Naive B cell (primary cell): ENCODE data around the gene JPT1. TPM values are rescaled to one million over a fixed set of nuclear protein-coding genes. Genes with fewer than 3 reads are reported as not detected.
"Not testable (repeated sequence)": the region's sequence is repeated elsewhere in the genome, so short reads cannot be mapped to it uniquely, and the experiment has no call there.

ENCODE experiments used
- ATAC-seq, 2 donors: fragments of 150-1000 bp; cut with Tn5 transposase; 2 replicates each; pipeline ENCODE4 v1.10.0; 2021; ENCODE audit warnings: low read depth in 2 of 2, mild to moderate bottlenecking in 2 of 2, moderate library complexity in 2 of 2
- DNase-seq: peaks from one replicate; pipeline ENCODE4 v3.0.0; 2022
- H3K27ac Mint-ChIP-seq, 6 donors: one replicate each; pipeline ENCODE4 v1.8.0; 2020 to 2022; ENCODE audit warnings: mild to moderate bottlenecking in 6 of 6, mixed read lengths in 6 of 6, moderate library complexity in 5 of 6, inconsistent platforms in 2 of 6
- H3K27me3 Mint-ChIP-seq, 3 donors: one replicate each; pipeline ENCODE4 v1.8.0; 2021 to 2022; ENCODE audit warnings: mixed read lengths in 3 of 3, mild to moderate bottlenecking in 1 of 3
- H3K36me3 Mint-ChIP-seq, 2 donors: one replicate each; pipeline ENCODE4 v1.8.0; 2020 to 2022; ENCODE audit warnings: mixed read lengths in 2 of 2, inconsistent platforms in 1 of 2, mild to moderate bottlenecking in 1 of 2
- H3K4me1 Mint-ChIP-seq, 3 donors: one replicate each; pipeline ENCODE4 v1.8.0; 2020 to 2022; ENCODE audit warnings: mixed read lengths in 3 of 3, inconsistent platforms in 1 of 3, mild to moderate bottlenecking in 1 of 3, moderate library complexity in 1 of 3
- H3K4me3 Mint-ChIP-seq, 8 donors: one replicate each; pipeline ENCODE4 v1.8.0; 2020 to 2022; ENCODE audit warnings: mild to moderate bottlenecking in 8 of 8, mixed read lengths in 8 of 8, moderate library complexity in 8 of 8, inconsistent platforms in 2 of 8
- H3K9me3 Mint-ChIP-seq, 7 donors: one replicate each; pipeline ENCODE4 v1.8.0; 2020 to 2022; ENCODE audit warnings: mixed read lengths in 7 of 7, mild to moderate bottlenecking in 5 of 7, inconsistent platforms in 2 of 7, moderate library complexity in 1 of 7
- polyA plus RNA-seq, 6 donors: library from polyadenylated mRNA; unstranded; fragments of 300-500 nt; fragmentation: Illumina TruSeq; gene quantifications; one replicate each; pipeline ENCODE4 v1.2.3, GENCODE V29; 2021; ENCODE audit warnings: low read depth in 6 of 6

The JPT1 gene
- polyA plus RNA-seq, 6 donors from 2014 or later = 56.8 to 80.5 (median 72.7) TPM

GRCh38 chr17:75176625-75177024 lies 22.3 kb upstream of the JPT1 start:
- H3K4me3 Mint-ChIP-seq = peak overlapping the region in 1 of 8 donors; percentile 48

DNA sequence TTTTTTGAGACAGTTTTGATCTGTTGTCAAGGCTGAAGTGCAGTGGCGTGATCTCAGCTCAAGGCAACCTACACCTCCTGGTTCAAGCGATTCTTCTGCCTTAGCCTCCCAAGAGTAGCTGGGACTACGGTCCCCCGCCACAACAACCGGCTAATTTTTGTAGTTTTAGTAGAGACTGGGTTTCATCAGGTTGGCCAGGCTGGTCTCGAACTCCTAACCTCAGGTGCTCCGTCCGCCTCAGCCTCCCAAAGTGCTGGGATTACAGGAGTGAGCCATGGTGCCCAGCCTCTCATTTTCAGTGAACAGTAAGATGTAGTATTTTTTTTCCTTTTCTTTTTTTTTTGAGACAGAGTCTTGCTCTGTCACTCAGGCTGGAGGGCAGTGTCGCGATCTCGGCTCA lies 20.7 kb upstream of the JPT1 start:
- no peak for DNase-seq
- ATAC-seq = no peak
- H3K9me3 Mint-ChIP-seq = no peaks in the 10 kb centered on the region
- peaks cover 4 to 8% of the 10 kb centered on the region in 2 donors for H3K36me3 Mint-ChIP-seq
- H3K4me1 Mint-ChIP-seq = peaks cover 0 to 42% (median 14%) of the 10 kb centered on the region in 3 donors
- peak overlapping the region in 2 of 8 donors; percentile 26 to 42 for H3K4me3 Mint-ChIP-seq
- H3K27me3 Mint-ChIP-seq = no peaks in the 10 kb centered on the region
- no peak overlapping the region for H3K27ac Mint-ChIP-seq

More at GRCh38 chr17:75176625-75177024, 22.3 kb upstream of the JPT1 start:
- DNase-seq (no peak), ATAC-seq (no peak)
- Mint-ChIP-seq H3K9me3 (no peaks in the 10 kb centered on the region), H3K27me3 (no peaks in the 10 kb centered on the region), H3K27ac (peak overlapping the region in 1 of 6 donors; percentile 76), H3K4me1 (peaks cover 5 to 55% (median 24%) of the 10 kb centered on the region in 3 donors), H3K36me3 (peaks cover 4 to 8% of the 10 kb centered on the region in 2 donors)

DNA sequence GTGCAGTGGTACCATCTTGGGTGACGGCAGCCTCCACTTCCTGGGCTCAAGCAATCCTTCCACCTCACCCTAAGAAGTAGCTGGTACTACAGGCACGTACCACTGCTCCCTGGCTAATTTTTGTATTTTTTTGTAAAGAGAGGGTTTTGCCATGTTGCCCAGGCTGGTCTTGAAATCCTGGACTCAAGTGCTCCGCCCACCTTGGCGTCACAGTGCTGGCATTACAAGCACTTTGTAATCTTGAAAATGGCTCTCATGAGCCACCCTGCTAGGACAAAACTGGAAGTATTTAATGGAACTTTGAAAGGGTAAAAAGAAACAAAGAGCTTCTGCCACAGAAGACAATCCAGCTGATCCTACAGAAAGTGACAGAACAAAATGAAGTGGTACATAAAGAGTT lies 19.2 kb upstream of the JPT1 start:
- no peaks in the 10 kb centered on the region for H3K9me3 Mint-ChIP-seq
- H3K36me3 Mint-ChIP-seq = peaks cover 4 to 8% of the 10 kb centered on the region in 2 donors
- H3K4me1 Mint-ChIP-seq = peaks cover 0 to 31% (median 9%) of the 10 kb centered on the region in 3 donors
- no peak overlapping the region for H3K4me3 Mint-ChIP-seq
- DNase-seq (no peak), ATAC-seq (no peak)
- no peaks in the 10 kb centered on the region for H3K27me3 Mint-ChIP-seq
- peak overlapping the region in 2 of 6 donors; percentile 19 to 44 for H3K27ac Mint-ChIP-seq

DNA sequence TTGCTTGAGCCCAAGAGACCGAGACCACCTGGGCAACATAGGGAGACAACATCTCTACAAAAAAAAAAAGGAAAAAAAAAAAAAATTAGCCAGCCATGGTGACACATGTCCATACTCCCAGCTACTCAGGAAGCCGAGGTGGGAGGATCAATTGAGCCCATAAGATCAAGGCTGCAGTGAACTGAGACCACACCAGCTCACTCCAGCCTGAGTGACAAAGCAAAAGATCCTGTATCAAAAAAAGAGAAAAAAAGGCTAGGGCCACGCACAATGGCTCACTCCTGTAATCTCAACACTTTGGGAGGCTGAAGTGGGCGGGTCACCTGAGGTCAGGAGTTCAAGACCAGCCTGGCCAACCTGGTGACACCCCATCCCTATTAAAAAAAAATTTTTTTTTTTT lies 14.7 kb upstream of the JPT1 start:
- H3K4me1 Mint-ChIP-seq = peaks cover 0 to 5% (median 5%) of the 10 kb centered on the region in 3 donors
- ATAC-seq (no peak), DNase-seq (no peak)
- no peaks in the 10 kb centered on the region for H3K9me3 Mint-ChIP-seq
- no peak overlapping the region for H3K4me3 Mint-ChIP-seq
- peaks cover 4 to 7% of the 10 kb centered on the region in 2 donors for H3K36me3 Mint-ChIP-seq
- H3K27me3 Mint-ChIP-seq = no peaks in the 10 kb centered on the region
- H3K27ac Mint-ChIP-seq = peak overlapping the region in 1 of 6 donors; percentile 62

GRCh38 chr17:75164606-75165005 lies 10.3 kb upstream of the JPT1 start:
- DNase-seq, H3K36me3 Mint-ChIP-seq, H3K27me3 Mint-ChIP-seq, H3K4me3 Mint-ChIP-seq, H3K9me3 Mint-ChIP-seq, H3K4me1 Mint-ChIP-seq, ATAC-seq: not testable (repeated sequence)
- peak overlapping the region in 1 of 6 donors; percentile 26 for H3K27ac Mint-ChIP-seq

DNA sequence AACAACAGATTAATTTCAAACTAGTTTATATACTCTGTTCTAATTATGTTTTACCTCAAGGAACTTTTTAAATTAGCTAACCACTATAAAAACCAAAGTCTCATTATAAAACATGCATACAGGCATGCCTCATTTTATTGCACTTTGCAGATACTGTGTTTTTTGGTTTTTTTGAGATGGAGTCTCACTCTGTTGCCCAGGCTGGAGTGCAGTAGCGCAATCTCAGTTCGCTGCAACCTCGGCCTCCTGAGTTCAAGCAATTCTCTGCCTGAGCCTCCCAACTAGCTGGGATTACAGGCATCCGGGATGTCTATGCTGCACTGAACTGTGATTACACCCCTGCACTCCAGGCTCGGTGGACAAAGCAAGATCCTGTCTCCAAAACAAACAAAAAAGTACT lies 8.8 kb upstream of the JPT1 start:
- H3K4me3 Mint-ChIP-seq = no peak overlapping the region
- H3K4me1 Mint-ChIP-seq = no peaks in the 10 kb centered on the region
- H3K36me3 Mint-ChIP-seq = no peaks in the 10 kb centered on the region
- no peaks in the 10 kb centered on the region for H3K9me3 Mint-ChIP-seq
- no peaks in the 10 kb centered on the region for H3K27me3 Mint-ChIP-seq
- no peak for DNase-seq
- ATAC-seq = no peak
- no peak overlapping the region for H3K27ac Mint-ChIP-seq

- Mint-ChIP-seq H3K36me3 (no peaks in the 10 kb centered on the region), H3K27me3 (no peaks in the 10 kb centered on the region), H3K4me3 (no peak overlapping the region), H3K4me1 (peaks cover 4 to 14% (median 6%) of the 10 kb centered on the region in 3 donors), H3K27ac (no peak overlapping the region), H3K9me3 (no peaks in the 10 kb centered on the region)
- ATAC-seq (no peak), DNase-seq (no peak)
Observed at GRCh38 chr17:75160211-75160610, 5.9 kb upstream of the JPT1 start.

DNA sequence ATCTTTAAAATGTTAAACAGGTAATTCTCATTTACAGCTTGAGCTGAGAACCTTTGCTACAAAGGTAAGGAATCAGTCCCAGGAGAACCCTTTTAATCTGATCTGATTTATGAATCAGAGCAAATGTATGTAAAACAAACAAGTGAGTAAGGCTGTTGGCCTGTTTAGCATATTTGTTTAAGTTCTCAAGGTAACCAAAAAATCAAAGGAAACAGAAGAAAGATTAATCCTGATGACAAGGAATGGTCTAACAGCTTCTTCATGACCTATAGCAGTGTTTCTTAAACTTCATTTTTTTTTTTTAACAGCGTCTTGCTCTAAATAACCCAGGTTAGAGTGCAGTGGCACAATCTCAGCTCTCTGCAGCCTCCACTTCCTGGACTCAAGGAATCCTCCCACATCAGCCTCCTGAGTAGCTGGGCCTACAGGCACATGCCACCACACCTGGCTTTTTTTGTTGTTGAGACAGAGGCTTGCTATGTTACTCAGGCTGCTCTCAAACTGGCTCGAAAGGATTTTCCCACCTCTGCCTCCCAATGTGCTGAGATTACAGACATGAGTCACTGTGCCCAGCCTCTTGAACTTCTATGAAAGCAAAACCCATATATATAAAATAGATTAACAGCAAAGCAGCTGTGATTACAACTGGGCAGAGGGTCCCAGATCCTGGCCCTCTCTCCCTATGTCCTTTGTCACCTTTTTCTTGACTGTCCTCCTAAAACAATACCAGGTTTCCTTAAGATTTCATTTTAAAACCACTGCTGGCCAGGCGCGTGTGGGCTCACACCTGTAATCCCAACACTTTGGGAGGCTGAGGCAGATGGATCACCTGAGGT lies 5.1 kb upstream of the JPT1 start:
- Mint-ChIP-seq H3K36me3 (no peaks in the 10 kb centered on the region), H3K27me3 (no peaks in the 10 kb centered on the region), H3K27ac (no peak overlapping the region), H3K4me1 (peaks cover 6 to 22% (median 11%) of the 10 kb centered on the region in 3 donors), H3K4me3 (peak overlapping the region in 1 of 8 donors; percentile 37), H3K9me3 (no peaks in the 10 kb centered on the region)
- ATAC-seq (no peak), DNase-seq (no peak)

GRCh38 chr17:75158480-75158879 lies 4.2 kb upstream of the JPT1 start:
- peaks cover 10 to 28% (median 15%) of the 10 kb centered on the region in 3 donors for H3K4me1 Mint-ChIP-seq
- not testable (repeated sequence) for H3K4me3 Mint-ChIP-seq, ATAC-seq, H3K27ac Mint-ChIP-seq, H3K9me3 Mint-ChIP-seq, H3K27me3 Mint-ChIP-seq, DNase-seq, H3K36me3 Mint-ChIP-seq

- peak overlapping the region in 6 of 8 donors; percentile 87 to 97 (median 94) for H3K4me3 Mint-ChIP-seq
Observed at GRCh38 chr17:75155191-75155601, 884 bp upstream of the JPT1 start.

DNA sequence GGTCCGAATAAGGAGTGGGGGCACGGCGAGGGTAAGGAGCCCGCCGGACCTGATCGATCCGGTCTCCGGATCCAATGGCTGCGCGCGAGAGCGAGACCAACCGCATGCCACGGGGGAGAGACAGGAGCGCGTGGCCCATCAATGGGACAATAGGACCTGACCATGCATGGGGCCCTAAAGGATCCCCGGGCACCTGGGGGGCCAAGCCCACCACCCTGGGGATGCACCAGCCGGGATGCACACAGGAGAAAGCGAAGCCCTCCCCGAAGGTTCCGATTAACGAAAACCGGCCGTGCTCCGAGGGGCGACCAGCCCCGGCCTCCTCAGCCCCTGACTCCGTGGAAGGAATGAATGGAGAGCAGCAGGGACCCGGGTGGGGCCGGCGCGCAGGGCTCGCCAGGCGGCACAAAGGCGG lies 525 bp downstream of the JPT1 start:
- H3K36me3 Mint-ChIP-seq = no peaks in the 10 kb centered on the region
- H3K27me3 Mint-ChIP-seq = no peaks in the 10 kb centered on the region
- no peaks in the 10 kb centered on the region for H3K9me3 Mint-ChIP-seq
- H3K27ac Mint-ChIP-seq = peak overlapping the region in 5 of 6 donors; percentile 79 to 94 (median 82)
- ATAC-seq = no peak
- peak overlapping the region; percentile 87 to 95 (median 93) for H3K4me3 Mint-ChIP-seq
- peaks cover 27 to 42% (median 32%) of the 10 kb centered on the region in 3 donors for H3K4me1 Mint-ChIP-seq
- DNase-seq = no peak

More at GRCh38 chr17:75155191-75155601, 884 bp upstream of the JPT1 start:
- H3K27me3 Mint-ChIP-seq = no peaks in the 10 kb centered on the region
- no peak for DNase-seq
- peaks cover 27 to 42% (median 28%) of the 10 kb centered on the region in 3 donors for H3K4me1 Mint-ChIP-seq
- no peaks in the 10 kb centered on the region for H3K9me3 Mint-ChIP-seq
- no peak for ATAC-seq
- no peaks in the 10 kb centered on the region for H3K36me3 Mint-ChIP-seq
- H3K27ac Mint-ChIP-seq = peak overlapping the region in 2 of 6 donors; percentile 56 to 94

DNA sequence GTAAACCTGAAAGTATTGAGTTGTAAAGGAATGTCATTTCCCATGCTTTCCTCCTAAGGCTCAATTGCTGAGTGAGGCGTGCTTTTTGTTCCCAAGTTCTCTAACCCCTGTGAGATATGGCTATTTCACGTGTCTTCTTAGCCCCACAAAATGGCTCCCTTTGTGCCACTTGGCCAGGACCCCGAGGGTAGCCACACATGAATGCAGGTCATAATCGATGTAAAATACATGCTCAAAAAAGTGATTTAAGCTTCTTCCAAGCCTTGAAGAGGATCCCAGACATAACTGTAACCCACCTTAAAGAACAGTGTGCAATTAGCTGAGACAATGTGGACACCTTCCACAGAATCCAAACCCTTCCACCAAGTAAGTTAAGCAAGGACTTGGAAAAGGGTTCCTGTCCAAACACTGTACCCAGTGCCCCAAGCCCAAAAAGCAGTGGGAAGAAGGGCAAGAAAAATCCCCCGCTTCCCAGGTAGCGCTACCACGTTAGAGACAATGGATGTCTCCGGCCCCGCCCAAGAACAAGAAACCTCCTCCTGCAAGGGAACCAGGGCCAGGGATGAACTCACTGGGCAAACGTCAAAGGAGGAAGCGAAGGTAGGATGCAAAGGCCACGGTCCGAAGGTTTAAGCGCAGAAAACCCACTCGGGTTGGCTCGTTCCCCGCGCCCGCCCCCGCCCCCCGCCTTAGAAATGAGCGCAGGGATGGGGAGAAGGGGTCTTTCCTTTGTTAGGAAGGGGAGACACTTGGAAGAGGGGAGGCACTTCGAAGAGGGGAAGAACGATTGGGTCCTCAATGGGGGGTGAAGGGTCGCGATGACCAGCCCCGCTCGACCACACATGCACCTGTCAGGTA lies 1.2 kb downstream of the JPT1 start:
- ATAC-seq (no peak), DNase-seq (no peak)
- peak overlapping the region; percentile 87 to 95 (median 93) for H3K4me3 Mint-ChIP-seq
- no peaks in the 10 kb centered on the region for H3K36me3 Mint-ChIP-seq
- no peaks in the 10 kb centered on the region for H3K9me3 Mint-ChIP-seq
- no peaks in the 10 kb centered on the region for H3K27me3 Mint-ChIP-seq
- H3K27ac Mint-ChIP-seq = peak overlapping the region in 4 of 6 donors; percentile 44 to 87 (median 78)
- peaks cover 27 to 42% (median 32%) of the 10 kb centered on the region in 3 donors for H3K4me1 Mint-ChIP-seq

DNA sequence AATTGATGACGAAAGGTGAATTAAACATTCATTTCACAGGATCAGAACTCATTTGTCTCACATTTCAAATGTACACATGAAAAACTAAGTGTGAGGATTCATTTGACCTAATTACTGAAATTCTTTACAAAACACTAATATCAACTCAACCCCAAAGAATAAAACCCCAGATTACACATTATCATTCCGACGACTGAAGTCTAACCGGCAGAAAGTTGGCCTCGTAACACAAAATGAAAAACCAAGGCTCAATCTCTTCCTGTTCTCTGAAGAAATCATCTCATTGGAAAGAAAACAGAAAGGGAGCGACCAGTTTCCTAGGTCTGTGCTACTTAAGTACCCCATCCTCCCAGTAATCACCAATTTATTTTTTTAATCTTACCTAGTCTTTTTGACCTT lies 1.8 kb downstream of the JPT1 start:
- H3K27me3 Mint-ChIP-seq = no peaks in the 10 kb centered on the region
- H3K27ac Mint-ChIP-seq = no peak overlapping the region
- peak overlapping the region in 6 of 8 donors; percentile 87 to 95 (median 93) for H3K4me3 Mint-ChIP-seq
- DNase-seq = no peak
- H3K9me3 Mint-ChIP-seq = no peaks in the 10 kb centered on the region
- H3K4me1 Mint-ChIP-seq = peaks cover 27 to 39% (median 32%) of the 10 kb centered on the region in 3 donors
- ATAC-seq = no peak
- no peaks in the 10 kb centered on the region for H3K36me3 Mint-ChIP-seq
